ENCODE results near the gene NLK.
"Not testable (repeated sequence)": the region's sequence is repeated elsewhere in the genome, so short reads cannot be mapped to it uniquely, and the experiment has no call there.

Gene NLK

DNA sequence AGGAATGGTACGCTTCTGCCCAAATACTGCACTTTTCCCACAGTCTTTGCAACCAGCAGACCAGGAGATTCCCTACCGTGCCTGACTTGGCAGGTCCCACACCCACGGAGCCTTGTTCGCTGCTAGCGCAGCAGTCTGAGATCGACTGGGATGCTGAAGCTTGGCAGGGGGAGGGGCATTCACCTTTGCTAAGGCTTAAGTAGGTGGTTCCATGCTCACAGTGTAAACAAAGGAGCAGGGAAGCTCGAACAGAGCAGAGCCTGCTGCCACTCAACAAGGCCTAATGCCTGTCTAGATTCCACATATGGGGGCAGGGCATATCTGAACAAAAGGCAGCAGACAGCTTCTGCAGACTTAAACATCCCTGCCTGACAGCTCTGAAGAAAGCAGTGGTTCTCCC lies 169.3 kb downstream of the NLK start:
- Mint-ChIP-seq H3K4me3 (no peak overlapping the region), H3K4me1 (ENCODE audit: low read depth) (peaks cover 5% of the 10 kb centered on the region), H3K27me3 (ENCODE audit: low read depth) (peaks cover 13% of the 10 kb centered on the region), H3K9me3 (peaks cover 8% of the 10 kb centered on the region), H3K27ac (no peak overlapping the region), H3K36me3 (ENCODE audit: low read depth) (no peaks in the 10 kb centered on the region)

DNA sequence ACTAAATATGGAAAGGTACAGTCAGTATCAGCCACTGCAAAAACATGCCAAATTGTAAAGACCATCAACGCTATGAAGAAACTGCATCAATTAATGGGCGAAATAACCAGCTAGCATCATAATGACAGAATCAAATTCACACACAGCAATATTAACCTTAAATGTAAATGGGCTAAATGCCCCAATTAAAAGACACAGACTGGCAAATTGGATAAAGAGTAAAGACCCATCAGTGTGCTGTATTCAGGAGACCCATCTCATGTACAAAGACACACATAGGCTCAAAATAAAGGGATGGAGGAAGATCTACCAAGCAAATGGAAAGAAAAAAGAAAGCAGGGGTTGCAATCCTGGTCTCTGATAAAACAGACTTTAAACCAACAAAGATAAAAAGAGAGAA lies 171.1 kb downstream of the NLK start:
- peaks cover 13% of the 10 kb centered on the region for H3K27me3 Mint-ChIP-seq (ENCODE audit: low read depth)
- H3K4me1 Mint-ChIP-seq (ENCODE audit: low read depth); H3K9me3 Mint-ChIP-seq; H3K27ac Mint-ChIP-seq; H3K4me3 Mint-ChIP-seq; H3K36me3 Mint-ChIP-seq (ENCODE audit: low read depth): not testable (repeated sequence)

DNA sequence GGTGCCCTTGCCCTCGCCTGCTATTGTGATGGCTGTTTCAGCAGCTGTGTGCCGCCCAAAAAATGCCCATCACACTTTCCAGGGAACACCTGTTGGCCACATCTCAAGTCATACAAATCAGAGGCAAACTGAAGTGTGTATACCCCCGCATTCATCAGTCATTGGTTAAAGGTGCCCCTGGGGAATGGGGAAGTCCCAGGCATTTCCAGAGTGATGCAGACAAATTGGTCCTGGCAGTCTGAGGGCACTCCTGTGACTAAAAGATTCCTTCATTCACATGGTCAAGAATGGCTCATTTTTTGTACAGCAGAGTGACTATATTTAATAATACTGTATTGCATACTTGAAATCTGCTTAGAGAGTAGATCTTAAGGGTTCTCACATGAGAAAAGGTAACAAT lies 173.6 kb downstream of the NLK start:
- Mint-ChIP-seq H3K9me3 (no peaks in the 10 kb centered on the region), H3K27me3 (ENCODE audit: low read depth) (peaks cover 13% of the 10 kb centered on the region), H3K27ac (no peak overlapping the region), H3K36me3 (ENCODE audit: low read depth) (no peaks in the 10 kb centered on the region), H3K4me3 (no peak overlapping the region), H3K4me1 (ENCODE audit: low read depth) (peaks cover 5% of the 10 kb centered on the region)

DNA sequence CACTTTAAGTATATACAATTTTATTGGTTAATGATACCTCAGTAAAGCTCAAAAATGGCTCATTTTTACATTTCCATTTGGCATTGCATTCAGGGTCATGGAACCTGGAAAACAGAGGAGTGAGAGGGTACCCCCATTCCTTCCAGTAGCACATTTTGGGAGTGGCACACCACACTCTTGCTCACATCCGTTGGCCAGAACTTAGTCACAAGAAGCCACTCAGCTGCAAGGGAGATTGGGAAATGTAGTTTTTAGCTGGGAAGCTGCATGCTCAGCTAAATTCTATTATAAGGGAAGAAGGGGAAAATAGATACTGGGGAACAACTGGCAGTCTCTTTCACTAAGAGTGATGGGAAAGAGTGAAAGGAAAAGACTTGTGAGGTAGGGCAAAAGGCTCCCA lies 174.1 kb downstream of the NLK start:
- H3K4me3 Mint-ChIP-seq = no peak overlapping the region
- H3K27me3 Mint-ChIP-seq (ENCODE audit: low read depth) = peaks cover 13% of the 10 kb centered on the region
- peaks cover 5% of the 10 kb centered on the region for H3K4me1 Mint-ChIP-seq (ENCODE audit: low read depth)
- no peaks in the 10 kb centered on the region for H3K36me3 Mint-ChIP-seq (ENCODE audit: low read depth)
- no peaks in the 10 kb centered on the region for H3K9me3 Mint-ChIP-seq
- H3K27ac Mint-ChIP-seq = no peak overlapping the region

DNA sequence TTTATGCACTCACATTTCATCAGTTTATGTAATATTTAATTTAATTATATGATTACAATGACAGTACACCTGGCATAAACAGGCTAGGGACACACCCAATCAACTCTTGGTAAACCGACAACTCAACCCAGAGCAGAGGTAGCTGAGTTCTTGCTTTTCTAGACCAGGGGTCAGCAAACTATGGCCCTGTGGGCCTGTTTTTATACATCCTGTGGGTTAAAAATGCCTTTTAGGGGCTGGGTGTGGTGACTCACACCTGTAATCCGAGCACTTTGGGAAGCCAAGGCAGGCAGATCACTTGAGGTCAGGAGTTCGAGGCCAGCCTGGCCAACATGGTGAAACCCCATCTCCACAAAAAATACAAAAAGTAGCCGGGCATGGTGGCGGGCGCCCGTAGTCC lies 177.3 kb downstream of the NLK start:
- Mint-ChIP-seq H3K36me3 (ENCODE audit: low read depth) (no peaks in the 10 kb centered on the region), H3K9me3 (no peaks in the 10 kb centered on the region), H3K4me3 (no peak overlapping the region), H3K27me3 (ENCODE audit: low read depth) (peaks cover 3% of the 10 kb centered on the region), H3K27ac (no peak overlapping the region), H3K4me1 (ENCODE audit: low read depth) (peaks cover 5% of the 10 kb centered on the region)

DNA sequence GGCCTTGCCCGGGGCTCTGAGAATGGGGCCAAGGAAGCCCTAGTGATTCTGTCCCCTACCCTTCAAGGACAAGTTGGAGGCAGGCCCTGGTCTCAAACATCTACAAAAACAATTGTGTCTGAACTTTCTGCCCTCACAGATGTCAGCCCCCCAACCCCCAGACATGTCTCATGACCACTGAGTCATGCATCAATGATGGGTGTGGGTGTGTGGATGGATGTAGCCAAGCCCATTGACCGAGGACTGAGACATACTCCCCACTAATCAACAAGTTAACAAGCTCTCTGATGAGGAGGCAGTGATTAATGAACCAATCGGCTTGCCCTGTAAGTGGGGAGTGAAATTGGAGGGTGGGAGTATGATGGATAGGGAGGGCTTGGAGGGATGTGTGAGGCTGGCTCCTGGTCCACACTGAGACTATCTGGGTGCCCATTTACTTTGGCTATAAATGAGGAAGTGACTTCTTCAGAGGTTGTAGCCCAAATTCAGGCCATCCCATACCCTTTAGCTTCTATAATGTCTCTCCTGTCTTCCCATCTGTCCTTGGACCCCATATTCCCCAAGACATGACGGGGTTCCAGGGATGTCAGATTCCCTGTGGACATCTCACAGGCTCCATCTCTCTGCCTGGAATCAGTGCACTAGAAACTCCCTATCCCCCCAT lies 179.4 kb downstream of the NLK start:
- no peaks in the 10 kb centered on the region for H3K4me1 Mint-ChIP-seq (ENCODE audit: low read depth)
- H3K27me3 Mint-ChIP-seq (ENCODE audit: low read depth) = peaks cover 9% of the 10 kb centered on the region
- H3K36me3 Mint-ChIP-seq (ENCODE audit: low read depth) = no peaks in the 10 kb centered on the region
- H3K27ac Mint-ChIP-seq = no peak overlapping the region
- H3K4me3 Mint-ChIP-seq = no peak overlapping the region
- no peaks in the 10 kb centered on the region for H3K9me3 Mint-ChIP-seq

DNA sequence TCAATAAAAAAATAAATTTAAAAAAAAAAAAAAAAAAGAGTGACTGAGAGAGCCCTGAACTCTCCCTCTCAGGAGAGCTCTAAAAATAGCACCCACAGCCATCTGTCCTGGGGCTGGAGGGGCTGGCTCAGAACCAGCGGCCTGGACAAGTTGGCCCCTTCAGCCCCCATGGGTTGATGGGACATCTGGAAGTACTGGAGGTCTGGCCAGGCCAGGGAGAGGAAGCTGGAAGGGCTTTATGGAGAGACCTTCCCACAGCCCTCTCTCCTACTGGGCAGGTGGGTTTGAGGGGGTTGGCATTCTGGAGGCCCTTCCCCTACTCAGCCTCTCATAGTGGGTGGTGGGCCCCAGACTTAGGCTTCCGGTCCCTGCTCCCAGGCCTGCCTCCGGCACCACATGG lies 182.8 kb downstream of the NLK start:
- Mint-ChIP-seq H3K27ac (no peak overlapping the region), H3K4me1 (ENCODE audit: low read depth) (peaks cover 11% of the 10 kb centered on the region), H3K27me3 (ENCODE audit: low read depth) (peaks cover 37% of the 10 kb centered on the region), H3K4me3 (no peak overlapping the region), H3K9me3 (no peaks in the 10 kb centered on the region), H3K36me3 (ENCODE audit: low read depth) (peaks cover 2% of the 10 kb centered on the region)

DNA sequence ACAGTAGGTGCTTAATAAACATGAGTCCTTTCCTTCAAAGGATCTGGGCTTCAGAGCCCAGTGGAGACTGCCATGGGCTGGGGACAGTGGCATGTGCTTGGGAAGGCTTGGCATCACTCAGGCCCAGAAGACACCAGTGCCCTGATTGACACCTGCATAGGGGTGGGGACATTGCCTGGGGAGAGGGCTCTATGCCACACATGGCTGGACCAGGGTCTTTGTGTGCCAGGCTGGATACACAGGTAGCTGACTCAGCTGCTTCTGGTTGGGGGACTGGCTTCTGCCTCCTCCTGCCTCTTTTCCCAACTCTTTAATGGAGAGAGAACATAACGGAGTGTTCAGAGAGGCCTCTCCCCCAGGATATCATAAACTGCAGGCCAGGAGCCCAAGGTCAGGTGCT lies 183.4 kb downstream of the NLK start:
- Mint-ChIP-seq H3K36me3 (ENCODE audit: low read depth) (peaks cover 2% of the 10 kb centered on the region), H3K4me1 (ENCODE audit: low read depth) (peaks cover 12% of the 10 kb centered on the region), H3K27me3 (ENCODE audit: low read depth) (peaks cover 43% of the 10 kb centered on the region)

DNA sequence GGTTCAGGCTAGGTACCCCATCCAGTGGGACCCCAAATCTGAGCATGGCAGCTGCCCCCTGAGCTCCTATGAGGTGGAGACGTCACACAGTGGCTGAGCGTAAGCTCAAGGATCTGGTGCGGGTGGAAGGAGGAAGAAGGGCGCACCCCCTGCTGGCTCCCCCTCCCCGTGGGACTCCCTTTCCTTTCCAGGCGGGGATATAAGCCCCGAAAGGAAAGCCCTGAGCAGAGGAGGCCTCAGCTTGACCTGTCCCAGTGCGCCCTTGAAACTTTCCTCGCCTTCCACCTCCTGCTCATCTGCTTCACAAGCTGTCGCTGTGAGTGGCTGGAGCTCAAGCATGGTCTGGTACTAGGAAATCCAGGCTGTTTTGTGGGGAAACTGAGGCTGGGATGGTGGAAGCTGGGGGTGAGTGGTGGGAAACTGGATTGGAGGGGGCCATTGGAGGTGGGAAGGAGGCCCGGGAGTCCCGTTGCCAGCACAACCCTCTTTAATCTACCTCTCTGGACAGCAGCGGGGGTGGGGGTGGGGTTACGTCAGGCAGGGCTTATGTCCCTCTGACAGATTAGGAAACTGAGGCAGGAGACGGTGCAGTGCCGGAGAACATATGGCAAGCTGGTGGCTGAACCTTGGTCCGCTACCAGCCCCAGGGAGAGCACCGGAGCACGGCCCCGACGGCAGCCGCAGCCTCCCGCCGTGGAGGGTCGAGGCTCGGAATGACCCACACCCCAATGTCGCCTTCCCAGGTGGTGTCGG lies 184.3 kb downstream of the NLK start:
- H3K27me3 Mint-ChIP-seq (ENCODE audit: low read depth) = peaks cover 45% of the 10 kb centered on the region
- H3K4me3 Mint-ChIP-seq = no peak overlapping the region
- peaks cover 12% of the 10 kb centered on the region for H3K4me1 Mint-ChIP-seq (ENCODE audit: low read depth)
- no peak overlapping the region for H3K27ac Mint-ChIP-seq
- no peaks in the 10 kb centered on the region for H3K9me3 Mint-ChIP-seq
- peaks cover 2% of the 10 kb centered on the region for H3K36me3 Mint-ChIP-seq (ENCODE audit: low read depth)

More for the DNA sequence above, 183.4 kb downstream of the NLK start:
- Mint-ChIP-seq H3K4me3 (no peak overlapping the region), H3K27ac (no peak overlapping the region), H3K9me3 (no peaks in the 10 kb centered on the region)

DNA sequence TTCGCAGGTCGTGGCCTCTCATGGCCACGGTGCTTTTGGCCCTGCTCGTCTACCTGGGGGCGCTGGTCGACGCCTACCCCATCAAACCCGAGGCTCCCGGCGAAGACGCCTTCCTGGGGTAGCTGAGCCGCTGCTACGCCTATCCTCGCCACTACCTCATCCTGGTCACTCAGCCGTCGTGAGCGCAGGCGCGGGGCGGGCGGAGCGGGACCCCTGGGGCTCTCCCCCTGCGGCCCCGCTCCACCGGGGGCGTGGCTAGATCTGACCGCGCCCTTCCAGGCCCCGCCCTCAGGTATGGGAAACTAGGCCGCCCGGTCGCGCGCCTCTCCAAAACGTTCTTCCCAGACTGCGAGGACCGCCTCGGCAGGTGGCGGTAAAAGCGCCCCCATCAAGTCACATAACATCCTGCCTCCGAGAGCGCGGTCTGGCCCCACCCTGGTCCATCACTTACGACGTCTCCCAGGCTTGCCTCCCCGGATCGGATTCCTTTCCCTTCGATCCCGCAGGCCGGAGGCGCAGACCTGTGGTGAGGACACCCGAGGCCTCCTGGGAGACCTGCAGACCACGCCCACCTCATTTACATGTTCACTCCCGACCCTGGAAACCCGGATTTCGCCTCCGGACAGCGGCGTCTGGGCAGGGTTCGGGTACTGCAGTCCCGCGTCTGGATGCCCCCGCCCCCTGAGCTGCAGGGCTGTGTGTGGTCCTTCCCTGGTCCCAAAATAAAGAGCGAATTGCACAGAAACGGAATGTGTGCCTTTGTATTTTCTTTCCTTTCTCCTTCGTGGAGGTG lies 185.0 kb downstream of the NLK start:
- Mint-ChIP-seq H3K27ac (no peak overlapping the region), H3K36me3 (ENCODE audit: low read depth) (peaks cover 2% of the 10 kb centered on the region), H3K4me3 (peak overlapping the region; percentile 76), H3K27me3 (ENCODE audit: low read depth) (peaks cover 45% of the 10 kb centered on the region), H3K9me3 (no peaks in the 10 kb centered on the region), H3K4me1 (ENCODE audit: low read depth) (peaks cover 12% of the 10 kb centered on the region)

DNA sequence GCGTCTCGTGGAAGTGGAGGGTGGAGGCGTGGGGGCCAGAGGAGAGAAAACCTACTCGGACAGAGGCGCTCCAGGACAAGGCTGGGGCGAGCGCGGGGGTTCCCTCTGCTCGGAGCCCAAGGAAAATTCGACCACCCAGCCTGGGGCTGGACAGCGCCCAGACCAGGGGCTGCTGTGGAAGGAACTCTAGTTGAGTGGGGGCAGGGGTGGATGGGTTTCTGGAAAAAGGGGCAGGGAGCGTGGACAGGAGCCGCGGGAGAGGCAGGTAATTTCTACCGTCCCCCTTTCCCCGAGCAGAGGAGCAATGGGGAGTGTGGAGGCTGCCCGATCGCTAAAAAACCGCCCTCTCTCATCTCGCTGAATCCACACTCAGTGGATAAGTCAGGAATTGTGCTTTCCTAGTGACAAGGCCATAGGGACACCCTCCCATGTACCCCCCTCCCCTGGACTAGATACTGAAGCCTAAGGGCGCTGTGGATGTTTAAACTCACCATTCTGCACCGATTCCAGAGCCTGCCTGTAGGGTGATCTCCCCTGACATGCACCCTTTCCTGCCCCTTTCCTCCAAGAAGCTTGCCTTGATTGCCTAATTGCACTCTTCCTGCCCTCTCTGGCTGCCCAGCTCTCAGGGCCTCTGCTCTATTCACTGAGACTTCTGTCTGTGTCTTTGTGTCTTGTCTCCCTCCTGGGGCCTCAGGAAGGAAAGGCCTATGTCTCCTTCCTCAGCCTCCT lies 185.8 kb downstream of the NLK start:
- peaks cover 2% of the 10 kb centered on the region for H3K36me3 Mint-ChIP-seq (ENCODE audit: low read depth)
- no peak overlapping the region for H3K27ac Mint-ChIP-seq
- peaks cover 12% of the 10 kb centered on the region for H3K4me1 Mint-ChIP-seq (ENCODE audit: low read depth)
- no peaks in the 10 kb centered on the region for H3K9me3 Mint-ChIP-seq
- peaks cover 48% of the 10 kb centered on the region for H3K27me3 Mint-ChIP-seq (ENCODE audit: low read depth)
- H3K4me3 Mint-ChIP-seq = peak overlapping the region; percentile 76

DNA sequence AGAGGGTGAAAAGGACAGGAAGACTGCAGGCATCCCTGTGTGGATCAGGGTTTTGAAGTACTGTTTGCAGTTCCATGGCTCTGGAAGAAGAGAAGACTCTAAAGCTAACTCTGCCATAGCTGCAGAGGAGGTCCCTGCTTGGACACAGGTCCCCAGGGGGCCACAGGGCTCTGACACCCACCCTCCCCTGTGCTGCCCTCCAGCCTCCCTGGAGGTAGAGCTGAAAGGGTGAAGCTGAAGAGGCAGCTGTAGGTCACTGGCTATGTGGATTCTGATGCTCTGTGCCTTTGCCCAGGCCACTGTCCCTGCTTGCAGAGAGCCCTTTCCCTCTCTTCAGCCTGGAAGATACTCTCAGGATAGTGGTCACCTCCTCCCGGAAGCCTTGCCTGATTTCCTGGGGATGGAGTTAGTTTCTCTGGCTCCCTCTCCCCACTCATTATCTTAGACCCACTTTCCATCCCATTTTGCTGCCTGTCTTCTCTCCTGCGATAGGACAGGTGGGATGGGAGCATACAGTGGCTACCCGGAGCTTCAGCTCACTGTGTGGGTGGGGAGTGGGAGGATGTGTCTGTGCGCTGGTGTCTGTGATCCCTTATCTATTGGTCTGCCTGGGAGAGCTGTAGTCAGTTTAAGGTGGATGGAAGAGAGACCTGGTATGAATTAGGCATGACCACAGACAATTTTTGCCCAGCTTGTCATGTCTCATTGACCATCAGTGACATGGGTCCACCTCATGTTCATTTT lies 186.7 kb downstream of the NLK start:
- Mint-ChIP-seq H3K27ac (no peak overlapping the region), H3K4me1 (ENCODE audit: low read depth) (peaks cover 12% of the 10 kb centered on the region), H3K9me3 (no peaks in the 10 kb centered on the region), H3K36me3 (ENCODE audit: low read depth) (peaks cover 2% of the 10 kb centered on the region), H3K27me3 (ENCODE audit: low read depth) (peaks cover 48% of the 10 kb centered on the region), H3K4me3 (peak overlapping the region; percentile 66)

DNA sequence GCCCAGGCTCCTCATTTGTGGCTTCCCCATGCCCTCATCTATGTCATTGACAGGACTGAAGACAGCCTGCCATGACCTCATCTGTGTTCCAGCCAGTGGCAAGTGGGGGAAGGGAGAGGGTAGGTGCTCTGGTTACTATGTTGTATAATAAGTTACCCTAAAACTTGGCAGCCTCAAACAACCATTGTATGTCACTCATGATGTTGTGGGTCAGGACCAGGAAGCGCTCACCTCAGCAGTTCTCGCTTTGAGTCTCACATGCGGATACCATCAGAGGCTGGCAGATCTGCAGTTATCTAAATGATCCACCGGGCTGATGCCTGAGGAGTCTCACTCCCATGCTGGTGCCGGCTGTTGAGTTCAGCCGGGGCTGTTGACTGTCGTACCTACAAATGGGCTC lies 187.5 kb downstream of the NLK start:
- Mint-ChIP-seq H3K4me3 (no peak overlapping the region), H3K4me1 (ENCODE audit: low read depth) (peaks cover 12% of the 10 kb centered on the region), H3K36me3 (ENCODE audit: low read depth) (peaks cover 2% of the 10 kb centered on the region), H3K27ac (no peak overlapping the region), H3K27me3 (ENCODE audit: low read depth) (peaks cover 48% of the 10 kb centered on the region), H3K9me3 (no peaks in the 10 kb centered on the region)

DNA sequence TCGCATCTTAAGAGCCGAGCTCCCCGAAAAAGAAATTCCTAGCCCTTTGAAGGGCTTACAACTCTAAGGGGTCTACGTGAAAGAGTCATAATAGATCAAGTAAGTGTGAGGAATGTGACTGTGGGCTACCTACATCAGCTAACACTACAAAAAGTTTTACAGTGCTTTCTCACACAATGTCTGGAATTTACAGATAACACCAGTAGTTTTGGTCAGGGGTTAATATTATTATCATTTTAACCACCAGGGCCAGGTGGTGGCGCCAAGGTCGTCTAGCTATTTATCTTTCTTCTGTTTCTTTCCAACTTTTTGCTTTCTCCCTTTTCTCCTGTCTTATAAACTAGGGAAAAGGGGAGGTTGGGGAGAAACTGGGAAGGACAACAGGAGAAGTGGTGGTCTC lies 188.1 kb downstream of the NLK start:
- H3K9me3 Mint-ChIP-seq; H3K36me3 Mint-ChIP-seq (ENCODE audit: low read depth); H3K4me3 Mint-ChIP-seq; H3K27ac Mint-ChIP-seq: not testable (repeated sequence)
- Mint-ChIP-seq H3K27me3 (ENCODE audit: low read depth) (peaks cover 48% of the 10 kb centered on the region), H3K4me1 (ENCODE audit: low read depth) (peaks cover 12% of the 10 kb centered on the region)
